Adipose tissue (tissue), 3 donors: Measurements from ENCODE around the gene S1PR1. TPM values are rescaled to one million over a fixed set of nuclear protein-coding genes. Genes with fewer than 3 reads are reported as not detected.

Experiments used
- polyA plus RNA-seq, 3 donors: library from polyadenylated mRNA; stranded (reverse); fragments of 200-250 nt; gene quantifications; one replicate each; pipeline ENCODE4 v1.2.3, GENCODE V29; 2013
- donor health status: healthy with polysubstance abuse.
- donor health status: Bipolar disorder and iron deficiency.
- donor health status: healthy.

The S1PR1 gene
- polyA plus RNA-seq, 3 donors = 14.6 to 109 (median 35.1) TPM

Other genes with a start within 250 kb of the S1PR1 start
- gene DPH5, start 211.2 kb upstream of the S1PR1 start, polyA plus RNA-seq = 10 to 100 TPM; 20.6 to 33.4 (median 28.4) TPM